Immature natural killer cell (primary cell): ENCODE data around the gene CROCC2. TPM values are rescaled to one million over a fixed set of nuclear protein-coding genes. Genes with fewer than 3 reads are reported as not detected.

ENCODE experiments used
- DNase-seq, 3 donors: peaks; one replicate each; pipeline ENCODE4 v3.0.0; 2022; ENCODE audit warnings: mixed read lengths in 1 of 3
- H3K27ac Mint-ChIP-seq, 6 donors: one replicate each; pipeline ENCODE4 v1.8.0; 2020; ENCODE audit warnings: mixed read lengths in 6 of 6, mild to moderate bottlenecking in 5 of 6, inconsistent platforms in 4 of 6, moderate library complexity in 3 of 6
- H3K27me3 Mint-ChIP-seq, 3 donors: one replicate each; pipeline ENCODE4 v1.8.0; 2020 to 2021; ENCODE audit warnings: low read depth in 3 of 3, mild to moderate bottlenecking in 3 of 3, mixed read lengths in 3 of 3, moderate library complexity in 3 of 3, inconsistent platforms in 1 of 3
- H3K36me3 Mint-ChIP-seq, 3 donors: one replicate each; pipeline ENCODE4 v1.8.0; 2020; ENCODE audit warnings: mixed read lengths in 3 of 3, inconsistent platforms in 2 of 3, mild to moderate bottlenecking in 2 of 3
- H3K4me1 Mint-ChIP-seq, 2 donors: one replicate each; pipeline ENCODE4 v1.8.0; 2020; ENCODE audit warnings: inconsistent platforms in 2 of 2, mild to moderate bottlenecking in 2 of 2, mixed read lengths in 2 of 2, moderate library complexity in 1 of 2
- H3K4me3 Mint-ChIP-seq, 5 donors: one replicate each; pipeline ENCODE4 v1.8.0; 2020; ENCODE audit warnings: mild to moderate bottlenecking in 5 of 5, mixed read lengths in 5 of 5, inconsistent platforms in 3 of 5, moderate library complexity in 3 of 5
- H3K9me3 Mint-ChIP-seq, 6 donors: one replicate each; pipeline ENCODE4 v1.8.0; 2020; ENCODE audit warnings: mild to moderate bottlenecking in 6 of 6, mixed read lengths in 6 of 6, inconsistent platforms in 4 of 6, moderate library complexity in 3 of 6
- polyA plus RNA-seq, 3 donors: library from polyadenylated mRNA; unstranded; fragments of 300-500 nt; fragmentation: Illumina TruSeq; gene quantifications; one replicate each; pipeline ENCODE4 v1.2.3, GENCODE V29; 2021

The CROCC2 gene
- polyA plus RNA-seq, 3 donors from 2014 or later, result not detected

- H3K4me1 Mint-ChIP-seq, result no peaks in the 10 kb centered on the region
- no peak overlapping the region for H3K27ac Mint-ChIP-seq
- H3K36me3 Mint-ChIP-seq, result no peaks in the 10 kb centered on the region
- no peak overlapping the region for H3K4me3 Mint-ChIP-seq
- DNase-seq, result no peak
- H3K27me3 Mint-ChIP-seq, result no peaks in the 10 kb centered on the region
- H3K9me3 Mint-ChIP-seq, result no peaks in the 10 kb centered on the region
Observed at GRCh38 chr2:240892925-240893324, 13.2 kb upstream of the CROCC2 start.

- H3K4me3 Mint-ChIP-seq, result no peak overlapping the region
Observed at GRCh38 chr2:240893363-240893844, 12.7 kb upstream of the CROCC2 start.

GRCh38 chr2:240894006-240894405 lies 12.1 kb upstream of the CROCC2 start:
- peaks cover 0 to 2% (median 0%) of the 10 kb centered on the region in 3 donors for H3K27me3 Mint-ChIP-seq
- no peak for DNase-seq
- no peaks in the 10 kb centered on the region for H3K9me3 Mint-ChIP-seq
- H3K4me3 Mint-ChIP-seq, result no peak overlapping the region
- H3K36me3 Mint-ChIP-seq, result no peaks in the 10 kb centered on the region
- H3K27ac Mint-ChIP-seq, result no peak overlapping the region
- no peaks in the 10 kb centered on the region for H3K4me1 Mint-ChIP-seq

More at GRCh38 chr2:240893363-240893844, 12.7 kb upstream of the CROCC2 start:
- Mint-ChIP-seq H3K36me3 (no peaks in the 10 kb centered on the region), H3K9me3 (no peaks in the 10 kb centered on the region), H3K4me1 (no peaks in the 10 kb centered on the region), H3K27me3 (no peaks in the 10 kb centered on the region), H3K27ac (no peak overlapping the region)
- no peak for DNase-seq

- Mint-ChIP-seq H3K27ac (no peak overlapping the region), H3K27me3 (peaks cover 0 to 2% (median 0%) of the 10 kb centered on the region in 3 donors), H3K4me3 (no peak overlapping the region), H3K36me3 (no peaks in the 10 kb centered on the region), H3K9me3 (no peaks in the 10 kb centered on the region), H3K4me1 (no peaks in the 10 kb centered on the region)
- DNase-seq, result no peak
Observed at GRCh38 chr2:240894836-240895558, 11.1 kb upstream of the CROCC2 start.

- H3K4me1 Mint-ChIP-seq, result no peaks in the 10 kb centered on the region
- DNase-seq, result no peak
- H3K36me3 Mint-ChIP-seq, result no peaks in the 10 kb centered on the region
- no peak within 1 kb of the TSS for H3K27ac Mint-ChIP-seq
- H3K4me3 Mint-ChIP-seq, result no peak within 1 kb of the TSS
- no peaks in the 10 kb centered on the region for H3K9me3 Mint-ChIP-seq
- peaks cover 0 to 4% (median 0%) of the 10 kb centered on the region in 3 donors for H3K27me3 Mint-ChIP-seq
Observed at GRCh38 chr2:240895656-240896388, 10.3 kb upstream of the CROCC2 start, which contains the start of gene MAB21L4. Gene MAB21L4 (minus strand): TSS chr2:240896156. CDS start chr2:240895997, 159 bp downstream.

- no peak for DNase-seq
- H3K27me3 Mint-ChIP-seq, result peaks cover 0 to 4% (median 0%) of the 10 kb centered on the region in 3 donors
- H3K9me3 Mint-ChIP-seq, result no peaks in the 10 kb centered on the region
- no peak overlapping the region for H3K4me3 Mint-ChIP-seq
- no peaks in the 10 kb centered on the region for H3K4me1 Mint-ChIP-seq
- H3K36me3 Mint-ChIP-seq, result no peaks in the 10 kb centered on the region
- H3K27ac Mint-ChIP-seq, result no peak overlapping the region
Observed at GRCh38 chr2:240896394-240896793, 9.7 kb upstream of the CROCC2 start.

GRCh38 chr2:240896871-240897692 lies 9.1 kb upstream of the CROCC2 start:
- Mint-ChIP-seq H3K4me1 (no peaks in the 10 kb centered on the region), H3K27ac (no peak overlapping the region), H3K36me3 (no peaks in the 10 kb centered on the region), H3K4me3 (no peak overlapping the region), H3K27me3 (peaks cover 0 to 4% (median 0%) of the 10 kb centered on the region in 3 donors), H3K9me3 (no peaks in the 10 kb centered on the region)
- DNase-seq, result no peak

- Mint-ChIP-seq H3K27ac (no peak overlapping the region), H3K4me1 (no peaks in the 10 kb centered on the region), H3K27me3 (peaks cover 0 to 4% (median 0%) of the 10 kb centered on the region in 3 donors), H3K9me3 (no peaks in the 10 kb centered on the region), H3K4me3 (no peak overlapping the region), H3K36me3 (no peaks in the 10 kb centered on the region)
- no peak for DNase-seq
Observed at GRCh38 chr2:240898108-240898730, 7.9 kb upstream of the CROCC2 start.

GRCh38 chr2:240898731-240899467 lies 7.2 kb upstream of the CROCC2 start:
- Mint-ChIP-seq H3K36me3 (no peaks in the 10 kb centered on the region), H3K4me3 (no peak overlapping the region), H3K9me3 (no peaks in the 10 kb centered on the region), H3K27ac (no peak overlapping the region), H3K4me1 (no peaks in the 10 kb centered on the region), H3K27me3 (peaks cover 0 to 4% (median 1%) of the 10 kb centered on the region in 3 donors)
- DNase-seq, result no peak

GRCh38 chr2:240899468-240899865 lies 6.7 kb upstream of the CROCC2 start:
- no peak overlapping the region for H3K27ac Mint-ChIP-seq
- peaks cover 0 to 4% (median 1%) of the 10 kb centered on the region in 3 donors for H3K27me3 Mint-ChIP-seq
- DNase-seq, result no peak
- no peaks in the 10 kb centered on the region for H3K4me1 Mint-ChIP-seq
- H3K4me3 Mint-ChIP-seq, result no peak overlapping the region
- H3K9me3 Mint-ChIP-seq, result no peaks in the 10 kb centered on the region
- H3K36me3 Mint-ChIP-seq, result no peaks in the 10 kb centered on the region

- H3K4me1 Mint-ChIP-seq, result no peaks in the 10 kb centered on the region
- H3K27ac Mint-ChIP-seq, result no peak overlapping the region
Observed at GRCh38 chr2:240900141-240900860, 5.8 kb upstream of the CROCC2 start.

GRCh38 chr2:240901986-240902614 lies 4.0 kb upstream of the CROCC2 start:
- Mint-ChIP-seq H3K4me1 (no peaks in the 10 kb centered on the region), H3K9me3 (no peaks in the 10 kb centered on the region), H3K27me3 (peaks cover 0 to 4% (median 2%) of the 10 kb centered on the region in 3 donors), H3K4me3 (no peak overlapping the region), H3K36me3 (no peaks in the 10 kb centered on the region), H3K27ac (no peak overlapping the region)
- no peak for DNase-seq

More at GRCh38 chr2:240900141-240900860, 5.8 kb upstream of the CROCC2 start:
- H3K27me3 Mint-ChIP-seq, result peaks cover 0 to 4% (median 1%) of the 10 kb centered on the region in 3 donors
- H3K4me3 Mint-ChIP-seq, result no peak overlapping the region
- H3K9me3 Mint-ChIP-seq, result no peaks in the 10 kb centered on the region
- no peaks in the 10 kb centered on the region for H3K36me3 Mint-ChIP-seq
- no peak for DNase-seq
